Stimulated activated CD8-positive, alpha-beta memory T cell treated with anti-CD3 and anti-CD28 coated beads, Interleukin-15, amount 100 ng/mL, for 1 hour (primary cell): ENCODE measurements around the gene CDCA3.

Experiments
- DNase-seq: peaks from one replicate; pipeline ENCODE4 v3.0.0-alpha.2; 2020; ENCODE audit warnings: low read depth

CDCA3 gene

GRCh38 chr12:6819106-6820030 lies 31.7 kb downstream of the CDCA3 start:
- no peak for DNase-seq

GRCh38 chr12:6818645-6819044 lies 32.4 kb downstream of the CDCA3 start:
- no peak for DNase-seq

- no peak for DNase-seq
Observed at GRCh38 chr12:6818222-6818621, 32.9 kb downstream of the CDCA3 start.

- no peak for DNase-seq
Observed at GRCh38 chr12:6817662-6818157, 33.4 kb downstream of the CDCA3 start.

GRCh38 chr12:6817098-6817497 lies 34.0 kb downstream of the CDCA3 start:
- DNase-seq, result no peak

GRCh38 chr12:6816598-6816997 lies 34.5 kb downstream of the CDCA3 start:
- DNase-seq, result no peak

GRCh38 chr12:6813363-6813762 lies 37.7 kb downstream of the CDCA3 start:
- no peak for DNase-seq

- no peak for DNase-seq
Observed at GRCh38 chr12:6810758-6811157, 40.3 kb downstream of the CDCA3 start.

- no peak for DNase-seq
Observed at GRCh38 chr12:6809056-6809455, 42.0 kb downstream of the CDCA3 start.

GRCh38 chr12:6807170-6807569 lies 43.9 kb downstream of the CDCA3 start:
- no peak for DNase-seq

- no peak for DNase-seq
Observed at GRCh38 chr12:6799147-6799546, 51.9 kb downstream of the CDCA3 start.
